OCI-M2 (cell line): ENCODE results near the gene A3GALT2.

Source experiments
- DNase-seq: peaks from one replicate; lab custom pipeline; 2025; ENCODE audit not compliant: unreplicated experiment; lab: John Stamatoyannopoulos, UW

A3GALT2 gene

GRCh38 chr1:33320619-33321165 lies at the start of gene A3GALT2:
Gene A3GALT2, minus strand, starts transcription at chr1:33321098. Its CDS starts 0 bp downstream, at chr1:33321098.
- no peak for DNase-seq

- DNase-seq = no peak
Observed at GRCh38 chr1:33370301-33370700, 49.4 kb upstream of the A3GALT2 start.

GRCh38 chr1:33369764-33370163 lies 48.9 kb upstream of the A3GALT2 start:
- no peak for DNase-seq

GRCh38 chr1:33369081-33369480 lies 48.2 kb upstream of the A3GALT2 start:
- DNase-seq = no peak

GRCh38 chr1:33368431-33368830 lies 47.5 kb upstream of the A3GALT2 start:
- DNase-seq = no peak

GRCh38 chr1:33367485-33368405 lies 46.8 kb upstream of the A3GALT2 start:
- no peak for DNase-seq

- no peak for DNase-seq
Observed at GRCh38 chr1:33366762-33367484, 46.0 kb upstream of the A3GALT2 start.

GRCh38 chr1:33365560-33365997 lies 44.7 kb upstream of the A3GALT2 start:
- DNase-seq = no peak

GRCh38 chr1:33364565-33364918 lies 43.6 kb upstream of the A3GALT2 start:
- DNase-seq = no peak

GRCh38 chr1:33363470-33363861 lies 42.6 kb upstream of the A3GALT2 start:
- DNase-seq = no peak

GRCh38 chr1:33363021-33363420 lies 42.1 kb upstream of the A3GALT2 start:
- DNase-seq = no peak

GRCh38 chr1:33361532-33362235 lies 40.8 kb upstream of the A3GALT2 start:
- peak; percentile 38 for DNase-seq

- no peak for DNase-seq
Observed at GRCh38 chr1:33360367-33360766, 39.5 kb upstream of the A3GALT2 start.

GRCh38 chr1:33359931-33360330 lies 39.0 kb upstream of the A3GALT2 start:
- no peak for DNase-seq

- DNase-seq = no peak
Observed at GRCh38 chr1:33358795-33359503, 38.1 kb upstream of the A3GALT2 start.

- no peak for DNase-seq
Observed at GRCh38 chr1:33358114-33358794, 37.4 kb upstream of the A3GALT2 start.

- DNase-seq = no peak
Observed at GRCh38 chr1:33357099-33357498, 36.2 kb upstream of the A3GALT2 start.

GRCh38 chr1:33354707-33355316 lies 33.9 kb upstream of the A3GALT2 start:
- DNase-seq = no peak

GRCh38 chr1:33353531-33353930 lies 32.6 kb upstream of the A3GALT2 start:
- DNase-seq = no peak

GRCh38 chr1:33351281-33351660 lies 30.4 kb upstream of the A3GALT2 start:
- DNase-seq = no peak
